GM12892 (cell line): ENCODE measurements around the gene ZPR1.

Experiments
- POLR2A ChIP-seq: IDR thresholded peaks from 2 replicates; pipeline ENCODE4 v1.6.1; 2011; ENCODE audit warnings: low read depth, low read length, control low read depth
- POLR2AphosphoS5 ChIP-seq: IDR thresholded peaks from 2 replicates; pipeline ENCODE4 v1.6.1; 2011; ENCODE audit warnings: low read depth, low read length, control low read depth

- no peak for TF ChIP-seq POLR2AphosphoS5
- TF ChIP-seq POLR2A: no peak
Observed at GRCh38 chr11:116788534-116788933, 711 bp upstream of the ZPR1 start.
